Measurements from ENCODE around the gene ABCA1. TPM values are rescaled to one million over a fixed set of nuclear protein-coding genes. Genes with fewer than 3 reads are reported as not detected.
A peak's percentile ranks its signal among the peaks of the same experiment; 100 is the strongest.

ABCA1 gene
- total RNA-seq, 2 experiments from 2014 or later: 8.0 to 14.0 TPM

GRCh38 chr9:104944356-104944755 is 16.4 kb upstream of the ABCA1 start:
- H3K4me2 ChIP-seq (ENCODE audit: low read length): no peak overlapping the region
- intact Hi-C loops (cut with micrococcal nuclease; ENCODE audit: unreplicated experiment): no loop called here
- H3K4me1 ChIP-seq (ENCODE audit: insufficient read depth, low read length, poor library complexity, severe bottlenecking): no peaks in the 10 kb centered on the region
- no peaks in the 10 kb centered on the region for H3K9me3 ChIP-seq (ENCODE audit: low read length)
- H3K79me2 ChIP-seq (ENCODE audit: insufficient read depth, low read depth, low read length): no peaks in the 10 kb centered on the region
- no peak overlapping the region for H3K4me3 ChIP-seq (ENCODE audit: low read depth, low read length, poor library complexity, severe bottlenecking)
- no peaks in the 10 kb centered on the region for H4K20me1 ChIP-seq (ENCODE audit: insufficient read depth, low read length)
- H3K9me2 ChIP-seq (ENCODE audit: insufficient read depth, low read length): no peaks in the 10 kb centered on the region
- no peak for DNase-seq (ENCODE audit: low spot score)
- ChIA-PET POLR2A (interaction anchor here (0.6 kb wide), 1 partner anchor 578 kb away, joined by 3 read pairs; no protein-coding TSS in a partner anchor), CTCF (ENCODE audit: unreplicated experiment) (no interaction called here)
- no peak overlapping the region for H2AFZ ChIP-seq (ENCODE audit: low read length)
- no peak overlapping the region for H3K27ac ChIP-seq (ENCODE audit: low read depth, low read length, poor library complexity, severe bottlenecking)
- H3K36me3 ChIP-seq (ENCODE audit: insufficient read depth, low read length): no peaks in the 10 kb centered on the region
- no peak for TF ChIP-seq EZH2phosphoT487 (IDR thresholded peaks at IDR 0.05; ENCODE audit: borderline replicate concordance, low read depth, low read length)
- TF ChIP-seq CTCF (conservative IDR thresholded peaks at IDR 0.05; ENCODE audit: low read length): no peak
- no TSS peak for BruUV-seq (replicated peaks)

GRCh38 chr9:104941597-104941996 is 13.6 kb upstream of the ABCA1 start:
- intact Hi-C loops (cut with micrococcal nuclease; ENCODE audit: unreplicated experiment): no loop called here
- H3K9me2 ChIP-seq (ENCODE audit: insufficient read depth, low read length): no peaks in the 10 kb centered on the region
- BruUV-seq (replicated peaks): no TSS peak

More at GRCh38 chr9:104941597-104941996, 13.6 kb upstream of the ABCA1 start:
- Histone ChIP-seq H4K20me1 (ENCODE audit: insufficient read depth, low read length) (no peaks in the 10 kb centered on the region), H2AFZ (ENCODE audit: low read length) (peak overlapping the region; percentile 43; the same call in 1 of the 2 replicates), H3K27ac (ENCODE audit: low read depth, low read length, poor library complexity, severe bottlenecking) (no peak overlapping the region), H3K4me1 (ENCODE audit: insufficient read depth, low read length, poor library complexity, severe bottlenecking) (no peaks in the 10 kb centered on the region), H3K79me2 (ENCODE audit: insufficient read depth, low read depth, low read length) (no peaks in the 10 kb centered on the region), H3K36me3 (ENCODE audit: insufficient read depth, low read length) (no peaks in the 10 kb centered on the region), H3K4me2 (ENCODE audit: low read length) (no peak overlapping the region), H3K4me3 (ENCODE audit: low read depth, low read length, poor library complexity, severe bottlenecking) (no peak overlapping the region), H3K9me3 (ENCODE audit: low read length) (no peaks in the 10 kb centered on the region)
- ChIA-PET CTCF (ENCODE audit: unreplicated experiment) (no interaction called here), POLR2A (interaction anchor here (0.7 to 0.9 kb wide), 2 partner anchors 11 to 724 kb away, joined by 3 to 5 read pairs; no protein-coding TSS in a partner anchor)
- no peak for DNase-seq (ENCODE audit: low spot score)
- TF ChIP-seq EZH2phosphoT487 (IDR thresholded peaks at IDR 0.05; ENCODE audit: borderline replicate concordance, low read depth, low read length): no peak
- no peak for TF ChIP-seq CTCF (conservative IDR thresholded peaks at IDR 0.05; ENCODE audit: low read length)
